Neural progenitor cell (in vitro differentiated cells): ENCODE data around the gene XYLT1.

ENCODE experiments used
- CTCF ChIP-seq: fragments of 200-600 bp; sonication (generic); IDR thresholded peaks from 2 replicates; pipeline ENCODE4 v1.5.1; 2017; ENCODE audit warnings: antibody characterized with exemption, mild to moderate bottlenecking
- EZH2 ChIP-seq: fragments of 200-600 bp; sonication (generic); IDR thresholded peaks from 2 replicates; pipeline ENCODE4 v1.6.1; 2017; ENCODE audit warnings: antibody characterized with exemption, mild to moderate bottlenecking, moderate library complexity
- EZH2phosphoT487 ChIP-seq: fragments of 200-600 bp; sonication (generic); IDR thresholded peaks from 2 replicates; pipeline ENCODE4 v1.6.1; 2017; ENCODE audit warnings: antibody characterized with exemption

- TF ChIP-seq CTCF (no peak), EZH2 (no peak), EZH2phosphoT487 (no peak)
Measured at GRCh38 chr16:17407321-17407720, 63.4 kb downstream of the XYLT1 start.
